Ishikawa (cell line): ENCODE results near the gene MAN2B2.

Source experiments
- CEBPB ChIP-seq: IDR thresholded peaks from 2 replicates; pipeline ENCODE4 v1.6.1; 2012
- CREB1 ChIP-seq: IDR thresholded peaks from 2 replicates; pipeline ENCODE4 v1.6.1; 2012; ENCODE audit warnings: low read depth
- EGR1 ChIP-seq: IDR thresholded peaks from 2 replicates; pipeline ENCODE4 v1.6.1; 2012
- EP300 ChIP-seq: IDR thresholded peaks from 2 replicates; pipeline ENCODE4 v1.6.1; 2012; ENCODE audit warnings: borderline replicate concordance
- FOXM1 ChIP-seq: IDR thresholded peaks from 2 replicates; pipeline ENCODE4 v1.6.1; 2012; ENCODE audit warnings: low read depth, borderline replicate concordance
- MAX ChIP-seq: IDR thresholded peaks from 2 replicates; pipeline ENCODE4 v1.6.1; 2012
- NFIC ChIP-seq: IDR thresholded peaks from 2 replicates; pipeline ENCODE4 v1.6.1; 2012
- RAD21 ChIP-seq: IDR thresholded peaks from 2 replicates; pipeline ENCODE4 v1.6.1; 2012; ENCODE audit warnings: low read depth
- REST ChIP-seq: IDR thresholded peaks from 2 replicates; pipeline ENCODE4 v1.6.1; 2012; ENCODE audit warnings: low read depth, mild to moderate bottlenecking
- TAF1 ChIP-seq: IDR thresholded peaks from 2 replicates; pipeline ENCODE4 v1.6.1; 2012; ENCODE audit warnings: low read depth, mild to moderate bottlenecking
- TCF12 ChIP-seq: IDR thresholded peaks from 2 replicates; pipeline ENCODE4 v1.6.1; 2012; ENCODE audit warnings: low read depth
- TEAD4 ChIP-seq: IDR thresholded peaks from 2 replicates; pipeline ENCODE4 v1.6.1; 2012
- USF1 ChIP-seq: IDR thresholded peaks from 2 replicates; pipeline ENCODE4 v1.6.1; 2012
- YY1 ChIP-seq: IDR thresholded peaks from 2 replicates; pipeline ENCODE4 v1.6.1; 2012; ENCODE audit warnings: low read depth
- ZBTB7A ChIP-seq: IDR thresholded peaks from 2 replicates; pipeline ENCODE4 v1.6.1; 2012; ENCODE audit warnings: low read depth

Gene MAN2B2

GRCh38 chr4:6617246-6617645, 42.3 kb downstream of the MAN2B2 start:
- TF ChIP-seq EP300 (no peak), RAD21 (no peak), REST (no peak), CEBPB (no peak), ZBTB7A (no peak), EGR1 (no peak), YY1 (no peak), TEAD4 (no peak), USF1 (no peak), NFIC (no peak), TAF1 (no peak), TCF12 (no peak), FOXM1 (no peak), CREB1 (no peak), MAX (no peak)

GRCh38 chr4:6618386-6619115, 43.6 kb downstream of the MAN2B2 start:
- no peak for TF ChIP-seq RAD21
- no peak for TF ChIP-seq CREB1
- no peak for TF ChIP-seq REST
- no peak for TF ChIP-seq TAF1
- TF ChIP-seq YY1: no peak
- no peak for TF ChIP-seq CEBPB
- TF ChIP-seq USF1: no peak
- TF ChIP-seq EGR1: no peak
- no peak for TF ChIP-seq TCF12
- no peak for TF ChIP-seq MAX
- no peak for TF ChIP-seq EP300
- TF ChIP-seq NFIC: no peak
- no peak for TF ChIP-seq ZBTB7A

- no peak for TF ChIP-seq MAX
- TF ChIP-seq CEBPB: no peak
- no peak for TF ChIP-seq REST
- TF ChIP-seq TAF1: no peak
- no peak for TF ChIP-seq NFIC
- no peak for TF ChIP-seq TCF12
- no peak for TF ChIP-seq TEAD4
- no peak for TF ChIP-seq RAD21
- TF ChIP-seq CREB1: no peak
Observed at GRCh38 chr4:6619116-6619465, 44.1 kb downstream of the MAN2B2 start.

GRCh38 chr4:6619466-6620255, 44.7 kb downstream of the MAN2B2 start:
- TF ChIP-seq TEAD4 (no peak), FOXM1 (no peak), CREB1 (no peak), EGR1 (no peak), USF1 (no peak), MAX (no peak), RAD21 (no peak), EP300 (no peak), YY1 (no peak), NFIC (no peak), ZBTB7A (no peak), REST (no peak), TCF12 (no peak), CEBPB (no peak), TAF1 (no peak)
